Gastroesophageal sphincter (tissue), 4 donors: Measurements from ENCODE around the gene MPI. TPM values are rescaled to one million over a fixed set of nuclear protein-coding genes. Genes with fewer than 3 reads are reported as not detected.
"Not testable (repeated sequence)": the region's sequence is repeated elsewhere in the genome, so short reads cannot be mapped to it uniquely, and the experiment has no call there.

Source experiments
- ATAC-seq: fragments of 150-250 bp; one replicate; pipeline ENCODE4 v1.9.1; 2016; ENCODE audit warnings: mild to moderate bottlenecking, moderate library complexity
- H3K27ac ChIP-seq, 4 donors: fragments of 200-600 bp; sonication (generic) in 3 of 4; 1 replicate in 3 of 4; 2 replicates in 1 of 4; pipeline ENCODE4 v1.5.1; 2016 to 2019
- H3K27me3 ChIP-seq: fragments of 200-600 bp; sonication (generic); one replicate; pipeline ENCODE4 v1.5.1; 2019
- H3K36me3 ChIP-seq, 2 donors: fragments of 200-600 bp; sonication (generic); one replicate each; pipeline ENCODE4 v1.5.1; 2019; ENCODE audit warnings: control low read depth in 1 of 2
- H3K4me1 ChIP-seq, 3 donors: fragments of 200-600 bp; sonication (generic); 1 replicate in 2 of 3; 2 replicates in 1 of 3; pipeline ENCODE4 v1.5.1; 2016 to 2019; ENCODE audit warnings: control low read depth in 2 of 3
- H3K4me3 ChIP-seq, 2 donors: fragments of 200-600 bp; sonication (generic); one replicate each; pipeline ENCODE4 v1.5.1; 2019; ENCODE audit warnings: mild to moderate bottlenecking in 1 of 2, moderate library complexity in 1 of 2
- H3K9me3 ChIP-seq, 3 donors: fragments of 200-600 bp; sonication (generic); one replicate each; pipeline ENCODE4 v1.5.1; 2017 to 2019; ENCODE audit warnings: control low read depth in 2 of 3
- EP300 ChIP-seq: sonication (generic); formaldehyde crosslinking; IDR thresholded peaks from one replicate; pipeline ENCODE4 v1.6.1; 2017; ENCODE audit warnings: antibody characterized with exemption, mild to moderate bottlenecking
- POLR2A ChIP-seq, 2 donors: fragments of 450-650 bp; IDR thresholded peaks; one replicate each; pipeline ENCODE4 v1.6.1; 2017; ENCODE audit warnings: antibody characterized with exemption in 2 of 2, mild to moderate bottlenecking in 2 of 2, moderate library complexity in 1 of 2
- POLR2AphosphoS5 ChIP-seq: sonication (generic); formaldehyde crosslinking; IDR thresholded peaks from one replicate; pipeline ENCODE4 v1.6.1; 2017; ENCODE audit warnings: antibody characterized with exemption
- WGBS, 2 donors: methylation state at CpG; one replicate each; pipeline ENCODE4 v1.1.5; 2018; ENCODE audit warnings: low coverage in 1 of 2; 5-methylcytosine and 5-hydroxymethylcytosine counted together
- total RNA-seq, 4 donors: library from RNA; depleted of rRNA; stranded (reverse); fragments of >200 nt; gene quantifications; one replicate each; pipeline ENCODE4 v1.1.0, GENCODE V29; 2016
- TF ChIP-seq, protein P1 (sequence below), 4 experiments: fragments of 200-600 bp in 2 of 4; fragments of 450-650 bp in 2 of 4; sonication (generic) in 1 of 4; IDR thresholded peaks; one replicate each; pipeline ENCODE4 v1.5.1; 2017 to 2019; ENCODE audit warnings: antibody characterized with exemption in 4 of 4, mild to moderate bottlenecking in 2 of 4, moderate library complexity in 2 of 4

The MPI gene
- total RNA-seq, 4 donors from 2014 or later: 36.5 to 58.8 (median 42.5) TPM

DNA sequence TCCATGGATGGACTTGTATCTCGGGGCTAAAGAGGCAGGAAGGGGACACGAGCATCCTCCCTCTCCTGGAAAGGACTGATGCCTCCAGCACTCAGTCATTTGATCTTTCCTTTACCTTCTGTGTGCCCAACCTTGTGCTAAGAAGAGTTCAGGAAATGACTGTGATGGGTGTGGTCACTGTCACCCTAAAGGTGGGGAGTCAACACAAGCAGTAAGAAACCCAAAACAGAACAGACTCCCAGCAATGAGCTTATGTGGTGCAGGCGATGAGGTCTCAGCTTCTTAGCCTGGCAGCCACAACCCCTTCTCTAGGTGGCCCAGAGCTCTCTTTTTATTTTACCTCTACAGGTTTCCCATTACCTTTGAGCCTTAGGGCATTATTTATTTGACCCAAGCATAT lies 3.8 kb downstream of the MPI start:
- TF ChIP-seq POLR2A (IDR thresholded peaks at IDR 0.05): no peak
- TF ChIP-seq, protein P1, sequence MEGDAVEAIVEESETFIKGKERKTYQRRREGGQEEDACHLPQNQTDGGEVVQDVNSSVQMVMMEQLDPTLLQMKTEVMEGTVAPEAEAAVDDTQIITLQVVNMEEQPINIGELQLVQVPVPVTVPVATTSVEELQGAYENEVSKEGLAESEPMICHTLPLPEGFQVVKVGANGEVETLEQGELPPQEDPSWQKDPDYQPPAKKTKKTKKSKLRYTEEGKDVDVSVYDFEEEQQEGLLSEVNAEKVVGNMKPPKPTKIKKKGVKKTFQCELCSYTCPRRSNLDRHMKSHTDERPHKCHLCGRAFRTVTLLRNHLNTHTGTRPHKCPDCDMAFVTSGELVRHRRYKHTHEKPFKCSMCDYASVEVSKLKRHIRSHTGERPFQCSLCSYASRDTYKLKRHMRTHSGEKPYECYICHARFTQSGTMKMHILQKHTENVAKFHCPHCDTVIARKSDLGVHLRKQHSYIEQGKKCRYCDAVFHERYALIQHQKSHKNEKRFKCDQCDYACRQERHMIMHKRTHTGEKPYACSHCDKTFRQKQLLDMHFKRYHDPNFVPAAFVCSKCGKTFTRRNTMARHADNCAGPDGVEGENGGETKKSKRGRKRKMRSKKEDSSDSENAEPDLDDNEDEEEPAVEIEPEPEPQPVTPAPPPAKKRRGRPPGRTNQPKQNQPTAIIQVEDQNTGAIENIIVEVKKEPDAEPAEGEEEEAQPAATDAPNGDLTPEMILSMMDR (IDR thresholded peaks at IDR 0.05): no peak
- TF ChIP-seq POLR2AphosphoS5: no peak
- TF ChIP-seq EP300: no peak
- Histone ChIP-seq H3K9me3 (no peaks in the 10 kb centered on the region), H3K27ac (no peak overlapping the region), H3K4me3 (no peak overlapping the region), H3K36me3 (peaks cover 0 to 72% of the 10 kb centered on the region in 2 donors), H3K27me3 (no peaks in the 10 kb centered on the region), H3K4me1 (peaks cover 0 to 27% (median 10%) of the 10 kb centered on the region in 3 donors)
- no peak for ATAC-seq
- WGBS, 2 donors: 100% methylated on average over 1 of the region's 3 CpGs; no CpG with 5 or more reads in 1 of the 2 donors

DNA sequence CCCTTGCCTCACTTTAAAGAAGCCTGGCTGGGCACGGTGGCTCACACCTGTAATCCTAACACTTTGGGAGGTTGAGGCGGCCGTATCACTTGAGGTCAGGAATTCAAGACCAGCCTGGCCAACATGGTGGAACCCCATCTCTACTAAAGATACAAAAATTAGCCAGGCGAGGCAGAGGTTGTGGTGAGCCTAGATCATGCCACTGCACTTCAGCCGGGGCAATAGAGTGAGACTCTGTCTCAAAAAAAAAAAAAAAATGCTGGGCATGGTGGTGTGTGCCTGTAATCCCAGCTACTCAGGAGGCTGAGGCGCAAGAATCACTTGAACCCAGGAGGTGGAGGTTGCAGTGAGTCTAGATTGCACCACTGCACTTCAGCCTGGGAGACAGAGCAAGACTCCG lies 4.5 kb downstream of the MPI start:
- 90 to 93% methylated on average over 3 to 4 of the region's 7 CpGs for WGBS, 2 donors
- H3K4me3 ChIP-seq, H3K27ac ChIP-seq, H3K27me3 ChIP-seq, H3K9me3 ChIP-seq, ATAC-seq: not testable (repeated sequence)
- H3K36me3 ChIP-seq: peaks cover 0 to 80% of the 10 kb centered on the region in 2 donors
- H3K4me1 ChIP-seq: peaks cover 0 to 19% (median 5%) of the 10 kb centered on the region in 3 donors

DNA sequence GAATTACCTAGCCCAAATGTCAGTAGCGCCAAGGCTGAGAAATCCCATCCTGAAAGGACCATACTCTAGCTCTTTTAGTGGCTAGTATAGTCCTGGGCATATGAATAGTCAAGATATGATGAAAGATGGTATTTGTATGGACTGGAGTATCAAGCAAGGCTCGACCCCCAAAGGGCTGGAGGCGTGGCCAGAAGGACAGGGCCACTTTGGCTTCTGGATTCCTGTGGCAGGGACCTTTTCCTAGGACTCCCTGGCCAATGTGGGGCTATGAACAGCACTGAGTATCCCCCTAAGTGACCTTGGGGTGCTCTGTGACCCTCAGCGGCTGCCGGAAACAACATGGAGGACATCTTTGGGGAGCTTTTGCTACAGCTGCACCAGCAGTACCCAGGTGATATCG lies 6.0 kb downstream of the MPI start:
- no peaks in the 10 kb centered on the region for H3K27me3 ChIP-seq
- 82 to 100% methylated on average over 2 to 3 of the region's 6 CpGs for WGBS, 2 donors
- no peak for ATAC-seq
- peaks cover 0 to 9% (median 0%) of the 10 kb centered on the region in 3 donors for H3K4me1 ChIP-seq
- no peaks in the 10 kb centered on the region for H3K9me3 ChIP-seq
- no peak overlapping the region for H3K4me3 ChIP-seq
- TF ChIP-seq POLR2A (IDR thresholded peaks at IDR 0.05) (no peak), EP300 (no peak), POLR2AphosphoS5 (no peak)
- TF ChIP-seq, protein P1 (IDR thresholded peaks at IDR 0.05): no peak
- H3K27ac ChIP-seq: no peak overlapping the region
- H3K36me3 ChIP-seq: peaks cover 0 to 94% of the 10 kb centered on the region in 2 donors

DNA sequence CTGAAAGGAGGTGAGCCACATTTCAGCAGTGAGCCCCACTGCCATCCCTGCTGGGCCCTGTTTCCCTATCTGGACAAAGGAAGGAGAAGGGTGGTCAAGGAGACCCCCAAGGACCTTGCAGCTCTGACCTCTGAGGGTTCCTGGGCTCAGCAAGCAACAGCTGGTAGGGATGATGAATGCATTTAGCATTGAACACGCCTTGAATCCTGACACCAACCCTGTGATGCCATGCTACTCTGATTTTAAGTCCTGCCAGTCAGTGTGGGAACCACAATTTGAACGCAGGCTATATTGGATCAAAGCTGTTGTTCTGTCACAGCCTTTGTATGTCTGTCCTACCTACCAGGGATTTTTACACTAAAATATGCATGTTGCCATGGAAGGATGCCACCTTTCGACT lies 6.5 kb downstream of the MPI start:
- ATAC-seq: no peak
- no peaks in the 10 kb centered on the region for H3K27me3 ChIP-seq
- H3K4me3 ChIP-seq: no peak overlapping the region
- H3K9me3 ChIP-seq: no peaks in the 10 kb centered on the region
- H3K36me3 ChIP-seq: peaks cover 0 to 97% of the 10 kb centered on the region in 2 donors
- no peak for TF ChIP-seq POLR2AphosphoS5
- H3K4me1 ChIP-seq: peaks cover 0 to 9% (median 2%) of the 10 kb centered on the region in 3 donors
- no peak overlapping the region for H3K27ac ChIP-seq
- 80 to 92% methylated on average over 1 to 2 of the region's 3 CpGs for WGBS, 2 donors

DNA sequence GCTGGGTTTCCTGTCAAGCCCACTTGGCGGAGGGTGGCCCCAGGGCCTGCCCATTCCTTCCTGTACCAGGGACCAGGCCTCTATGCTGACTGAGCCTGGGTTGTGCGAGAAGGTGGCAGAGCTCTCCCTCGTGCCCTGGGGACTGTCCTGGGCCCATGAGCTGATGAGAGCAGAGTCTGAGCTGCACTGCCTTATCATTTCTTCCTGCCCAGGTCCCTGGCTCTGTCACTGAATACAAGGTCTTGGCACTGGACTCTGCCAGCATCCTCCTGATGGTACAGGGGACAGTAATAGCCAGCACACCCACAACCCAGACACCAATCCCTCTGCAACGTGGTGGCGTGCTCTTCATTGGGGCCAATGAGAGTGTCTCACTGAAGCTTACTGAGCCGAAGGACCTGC lies 7.5 kb downstream of the MPI start:
- WGBS, 2 donors: 57% methylated on average over 2 of the region's 6 CpGs; no CpG with 5 or more reads in 1 of the 2 donors
- no peak overlapping the region for H3K27ac ChIP-seq

DNA sequence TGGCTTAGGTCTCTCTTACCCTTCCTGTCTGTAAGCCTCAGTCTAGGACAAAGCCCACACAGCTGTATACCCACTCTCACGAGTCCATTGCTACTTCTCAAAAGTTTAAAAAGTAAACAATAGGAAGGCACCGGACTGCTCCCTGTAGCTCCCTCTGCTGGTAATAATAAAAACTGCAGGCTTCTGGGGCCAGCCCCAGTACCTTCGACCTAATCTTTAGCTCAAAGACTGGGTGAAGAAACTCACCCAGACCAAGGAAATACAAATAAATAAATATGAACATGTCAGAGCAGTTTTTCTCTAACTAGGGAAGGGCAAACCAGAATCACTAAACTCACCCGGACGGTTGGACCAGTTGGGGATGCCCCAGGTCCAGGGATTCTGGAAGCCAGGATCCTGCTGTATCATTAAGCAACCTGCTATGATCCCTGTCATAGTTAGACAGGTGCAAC lies 11.8 kb downstream of the MPI start:
- H3K27ac ChIP-seq: peak overlapping the region in 3 of 4 donors; percentile 31 to 32 (median 31)
- H3K9me3 ChIP-seq: no peaks in the 10 kb centered on the region
- peak; percentile 47 for ATAC-seq
- peaks cover 0 to 47% (median 18%) of the 10 kb centered on the region in 3 donors for H3K4me1 ChIP-seq
- no peak overlapping the region for H3K4me3 ChIP-seq
- TF ChIP-seq, protein P1 (IDR thresholded peaks at IDR 0.05): peak in 3 of 4 experiments; percentile 84 to 91 (median 86)
- no peak for TF ChIP-seq EP300
- H3K36me3 ChIP-seq: peaks cover 0 to 81% of the 10 kb centered on the region in 2 donors
- WGBS, 2 donors: 13 to 20% methylated on average over 4 to 5 of the region's 5 CpGs
- no peaks in the 10 kb centered on the region for H3K27me3 ChIP-seq

More for the DNA sequence above, 7.5 kb downstream of the MPI start:
- H3K36me3 ChIP-seq: peaks cover 0 to 97% of the 10 kb centered on the region in 2 donors
- TF ChIP-seq EP300 (no peak), POLR2AphosphoS5 (no peak), POLR2A (IDR thresholded peaks at IDR 0.05) (no peak)
- TF ChIP-seq, protein P1 (IDR thresholded peaks at IDR 0.05): no peak
- H3K4me1 ChIP-seq: peaks cover 0 to 15% (median 4%) of the 10 kb centered on the region in 3 donors
- H3K9me3 ChIP-seq: no peaks in the 10 kb centered on the region
- ATAC-seq: no peak
- no peak overlapping the region for H3K4me3 ChIP-seq
- no peaks in the 10 kb centered on the region for H3K27me3 ChIP-seq
